Measurements from ENCODE around the gene TEAD2. TPM values are rescaled to one million over a fixed set of nuclear protein-coding genes. Genes with fewer than 3 reads are reported as not detected.
A peak's percentile ranks its signal among the peaks of the same experiment; 100 is the strongest.
"Not testable (repeated sequence)": the region's sequence is repeated elsewhere in the genome, so short reads cannot be mapped to it uniquely, and the experiment has no call there.

Gene TEAD2
- total and polyA plus RNA-seq, 9 of the 15 experiments (the other 6 are each of a cell fraction or from before 2014, with no cell fraction given): 1.6 to 27.0 (median 13.9) TPM

GRCh38 chr19:49373174-49373573, 11.0 kb upstream of the TEAD2 start:
- H3K79me2 ChIP-seq (ENCODE audit: control insufficient read depth, insufficient read depth, low read length); H3K4me3 ChIP-seq; in situ Hi-C loops (cut with MboI); H3K4me1 ChIP-seq (replicated peaks in 1 of 2; ENCODE audit: control insufficient read depth in 2 of 2, insufficient read depth in 2 of 2, low read length in 2 of 2); H3K36me3 ChIP-seq (ENCODE audit: control insufficient read depth, insufficient read depth, low read length); FAIRE-seq; H4K20me1 ChIP-seq (replicated peaks; ENCODE audit: control insufficient read depth, insufficient read depth, low read length); BruUV-seq (replicated peaks); H3K27ac ChIP-seq (ENCODE audit: extremely low read depth, low read depth, low read length); ATAC-seq; H3K9me3 ChIP-seq (replicated peaks; ENCODE audit: control insufficient read depth, insufficient read depth, low read depth, low read length); H3K9me1 ChIP-seq (ENCODE audit: control insufficient read depth, insufficient read depth, low read length); H3K9ac ChIP-seq (ENCODE audit: insufficient read depth in 1 of 2, low read depth in 2 of 2, low read length in 2 of 2); DNase-seq (ENCODE audit: extremely low read depth in 1 of 4, low spot score in 3 of 4); H3K27me3 ChIP-seq (ENCODE audit: control insufficient read depth in 2 of 2, insufficient read depth in 2 of 2, low read length in 2 of 2); intact Hi-C loops (cut with micrococcal nuclease); TF ChIP-seq ATF3 (CRISPR knock-in tag; conservative IDR thresholded peaks at IDR 0.05): not testable (repeated sequence)
- TF ChIP-seq ATF7 (IDR thresholded peaks at IDR 0.05): peak; percentile 28; the same call in 1 of the 2 replicates
- peak; percentile 72 for TF ChIP-seq NFIC (IDR thresholded peaks at IDR 0.05)
- TF ChIP-seq ATF3 (IDR thresholded peaks at IDR 0.05): peak; percentile 45; the same call in 1 of the 2 replicates
- TF ChIP-seq ZNF384 (IDR thresholded peaks at IDR 0.05; ENCODE audit: low read depth, low read length): peak; percentile 38; the same call in 1 of the 2 replicates
- H2AFZ ChIP-seq (ENCODE audit: low read depth, low read length): peak overlapping the region; percentile 83; the same call in 1 of the 2 replicates
- POLR2A ChIA-PET: interaction anchor here (1.0 to 1.2 kb wide), 2 partner anchors 9 to 11 kb away, joined by 3 read pairs; no protein-coding TSS in a partner anchor
- H3K4me2 ChIP-seq (ENCODE audit: insufficient read depth, low read length): 0 out of 2 replicates have a peak overlapping the region, but pooled peaks have one; percentile 35
- 35% methylated on average over 2 of the region's 3 CpGs for WGBS (ENCODE audit: insufficient coverage, low coverage, missing lambda C conversion rate)
- CTCF ChIA-PET (ENCODE audit: low intra/inter-chr PET ratio): interaction anchor here (0.7 kb wide), 1 partner anchor 82 kb away, joined by 4 read pairs; no protein-coding TSS in a partner anchor

Measured in K562 (cell line).